Measurements from ENCODE around the gene SLC44A5.

SLC44A5 gene

DNA sequence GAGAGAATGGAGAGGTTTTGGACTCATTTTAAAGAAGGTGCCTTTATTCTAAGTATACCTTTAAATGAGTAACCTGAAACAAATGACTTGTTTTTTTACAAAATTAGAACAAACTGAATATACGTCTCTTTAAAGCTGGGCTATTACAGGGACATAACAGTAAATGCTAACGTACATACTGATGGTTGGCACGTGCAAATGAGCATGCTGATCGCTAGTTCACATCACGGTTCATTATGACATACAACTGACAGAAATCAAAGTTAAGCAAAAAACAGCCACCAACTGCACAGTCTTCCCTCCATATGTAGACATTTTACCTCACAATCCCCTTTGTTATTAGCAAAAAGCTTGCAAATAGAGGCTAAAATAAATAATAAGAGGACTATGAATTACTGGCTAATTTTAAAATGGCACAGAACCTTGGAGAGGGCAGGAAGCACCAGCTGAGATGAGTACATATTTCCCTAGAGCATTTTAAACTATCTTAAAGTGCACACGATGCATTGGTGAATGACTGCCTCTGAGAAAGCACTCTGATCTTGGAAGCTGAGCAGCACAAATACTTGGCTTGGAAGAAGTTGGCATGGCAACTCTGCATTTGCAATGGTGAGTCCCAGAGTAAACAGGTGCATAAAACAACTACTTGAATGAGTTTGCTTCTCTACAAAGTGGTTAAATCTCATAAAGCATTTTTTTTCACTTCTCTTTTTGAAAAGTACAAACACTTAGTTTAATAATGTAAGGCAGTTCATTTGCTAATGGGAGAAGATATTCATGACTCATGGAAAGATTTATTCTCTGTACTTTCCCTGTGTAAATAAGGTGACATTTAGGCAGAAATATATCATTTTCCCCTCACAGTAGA, 272.1 kb downstream of the SLC44A5 start:
- H3K4me1 ChIP-seq (ENCODE audit: control insufficient read depth in 1 of 2, insufficient read depth in 1 of 2, low read depth in 1 of 2, low read length in 1 of 2): no peaks in the 10 kb centered on the region
- TF ChIP-seq, protein P1, sequence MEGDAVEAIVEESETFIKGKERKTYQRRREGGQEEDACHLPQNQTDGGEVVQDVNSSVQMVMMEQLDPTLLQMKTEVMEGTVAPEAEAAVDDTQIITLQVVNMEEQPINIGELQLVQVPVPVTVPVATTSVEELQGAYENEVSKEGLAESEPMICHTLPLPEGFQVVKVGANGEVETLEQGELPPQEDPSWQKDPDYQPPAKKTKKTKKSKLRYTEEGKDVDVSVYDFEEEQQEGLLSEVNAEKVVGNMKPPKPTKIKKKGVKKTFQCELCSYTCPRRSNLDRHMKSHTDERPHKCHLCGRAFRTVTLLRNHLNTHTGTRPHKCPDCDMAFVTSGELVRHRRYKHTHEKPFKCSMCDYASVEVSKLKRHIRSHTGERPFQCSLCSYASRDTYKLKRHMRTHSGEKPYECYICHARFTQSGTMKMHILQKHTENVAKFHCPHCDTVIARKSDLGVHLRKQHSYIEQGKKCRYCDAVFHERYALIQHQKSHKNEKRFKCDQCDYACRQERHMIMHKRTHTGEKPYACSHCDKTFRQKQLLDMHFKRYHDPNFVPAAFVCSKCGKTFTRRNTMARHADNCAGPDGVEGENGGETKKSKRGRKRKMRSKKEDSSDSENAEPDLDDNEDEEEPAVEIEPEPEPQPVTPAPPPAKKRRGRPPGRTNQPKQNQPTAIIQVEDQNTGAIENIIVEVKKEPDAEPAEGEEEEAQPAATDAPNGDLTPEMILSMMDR (IDR thresholded peaks at IDR 0.05): no peak
- H3K27ac ChIP-seq: no peak overlapping the region
- H3K9me3 ChIP-seq: no peaks in the 10 kb centered on the region
- no peaks in the 10 kb centered on the region for H3K36me3 ChIP-seq
- H3K4me3 ChIP-seq (ENCODE audit: low read depth in 1 of 2, low read length in 1 of 2): no peak overlapping the region
- H3K27me3 ChIP-seq: no peaks in the 10 kb centered on the region

DNA sequence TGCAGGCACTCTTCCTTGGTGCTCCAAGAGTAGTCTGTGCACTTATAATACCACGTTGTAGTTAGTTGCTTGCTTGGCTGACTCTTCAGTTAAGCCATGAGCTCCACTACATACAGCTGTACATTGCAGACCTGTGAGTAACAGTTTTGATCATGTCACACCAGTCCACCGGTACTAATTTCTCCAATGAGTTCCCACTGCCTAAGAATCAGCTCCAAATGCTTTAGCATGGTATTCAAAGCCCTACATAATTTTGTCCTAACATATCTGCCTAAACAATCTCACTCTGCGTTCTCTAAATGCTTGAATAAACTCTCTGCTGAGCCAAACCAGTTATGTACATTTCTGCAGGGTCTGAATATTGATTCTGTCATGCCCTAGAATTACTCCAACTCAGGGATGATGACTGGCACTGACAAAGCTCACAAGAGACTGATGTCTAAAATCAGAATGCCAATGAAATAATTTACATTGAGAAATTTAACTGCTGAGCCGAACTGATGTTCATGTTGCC, 276.0 kb downstream of the SLC44A5 start:
- no peaks in the 10 kb centered on the region for H3K9me3 ChIP-seq
- no peak overlapping the region for H3K27ac ChIP-seq
- no peaks in the 10 kb centered on the region for H3K4me1 ChIP-seq (ENCODE audit: control insufficient read depth in 1 of 2, insufficient read depth in 1 of 2, low read depth in 1 of 2, low read length in 1 of 2)
- TF ChIP-seq, protein P1 (IDR thresholded peaks at IDR 0.05): no peak
- H3K36me3 ChIP-seq: no peaks in the 10 kb centered on the region
- H3K27me3 ChIP-seq: no peaks in the 10 kb centered on the region
- no peak overlapping the region for H3K4me3 ChIP-seq (ENCODE audit: low read depth in 1 of 2, low read length in 1 of 2)

DNA sequence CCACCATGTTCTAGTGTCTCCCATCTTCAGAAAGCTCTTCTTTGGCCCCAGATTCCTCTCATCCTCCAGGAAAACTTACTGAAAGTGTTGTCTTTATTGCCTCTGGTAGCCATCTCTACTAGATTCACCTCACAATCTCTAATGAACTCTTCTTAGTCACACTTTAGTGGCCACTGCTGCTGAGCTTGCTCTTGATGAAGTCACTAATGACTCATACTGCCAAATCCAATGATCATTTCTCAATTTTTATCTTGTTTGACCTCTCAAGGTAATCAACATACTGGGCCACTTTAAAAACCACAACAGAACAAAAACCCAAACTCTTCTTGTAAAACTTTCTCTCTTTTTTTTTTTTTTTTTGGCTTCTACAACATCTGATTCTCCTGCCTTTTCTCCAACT, 280.3 kb downstream of the SLC44A5 start:
- H3K4me3 ChIP-seq (ENCODE audit: low read depth in 1 of 2, low read length in 1 of 2): no peak overlapping the region
- H3K36me3 ChIP-seq: no peaks in the 10 kb centered on the region
- no peaks in the 10 kb centered on the region for H3K27me3 ChIP-seq
- no peaks in the 10 kb centered on the region for H3K9me3 ChIP-seq
- TF ChIP-seq, protein P1 (IDR thresholded peaks at IDR 0.05): no peak
- H3K4me1 ChIP-seq (ENCODE audit: control insufficient read depth in 1 of 2, insufficient read depth in 1 of 2, low read depth in 1 of 2, low read length in 1 of 2): no peaks in the 10 kb centered on the region
- H3K27ac ChIP-seq: no peak overlapping the region

DNA sequence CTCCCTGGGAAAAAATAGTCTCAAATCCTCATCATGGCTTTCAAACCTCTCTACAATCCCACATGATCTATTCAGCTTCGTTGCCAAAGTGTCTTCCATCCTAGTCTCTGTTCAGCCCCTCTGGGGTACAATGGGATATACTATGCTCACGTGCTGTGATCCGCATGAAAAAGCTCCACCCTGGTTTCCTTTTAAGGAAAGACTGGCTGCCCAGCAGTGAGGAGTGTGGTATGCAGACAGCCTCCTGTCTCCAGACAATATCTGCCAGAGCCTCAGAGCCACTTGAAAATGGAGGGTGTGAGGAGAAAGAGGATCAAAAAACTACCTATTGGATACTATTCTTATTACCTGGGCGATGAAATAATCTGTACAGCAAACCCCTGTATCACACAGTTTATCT, 282.2 kb downstream of the SLC44A5 start:
- H3K36me3 ChIP-seq: no peaks in the 10 kb centered on the region
- TF ChIP-seq, protein P1 (IDR thresholded peaks at IDR 0.05): no peak
- H3K4me1 ChIP-seq (ENCODE audit: control insufficient read depth in 1 of 2, insufficient read depth in 1 of 2, low read depth in 1 of 2, low read length in 1 of 2): no peaks in the 10 kb centered on the region
- no peak overlapping the region for H3K27ac ChIP-seq
- H3K27me3 ChIP-seq: no peaks in the 10 kb centered on the region
- no peak overlapping the region for H3K4me3 ChIP-seq (ENCODE audit: low read depth in 1 of 2, low read length in 1 of 2)
- no peaks in the 10 kb centered on the region for H3K9me3 ChIP-seq

DNA sequence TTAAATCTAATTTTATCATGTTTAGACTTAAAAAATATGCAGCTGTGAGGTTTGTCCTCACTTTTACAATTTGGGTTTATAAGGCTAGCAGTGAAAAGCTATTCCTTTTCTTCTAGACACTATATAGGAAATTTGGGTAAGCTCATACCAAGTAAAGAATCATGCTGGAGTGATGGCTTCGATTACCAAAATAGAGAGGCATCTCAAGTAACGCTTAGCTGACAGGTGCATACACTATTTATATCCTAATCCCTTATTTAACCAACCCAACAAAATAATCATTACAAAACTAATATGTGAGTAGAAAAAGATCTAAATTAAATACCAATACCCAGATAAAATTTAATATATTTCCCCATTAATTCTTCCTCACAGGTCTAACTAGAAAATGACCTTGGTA, 283.5 kb downstream of the SLC44A5 start:
- no peak overlapping the region for H3K27ac ChIP-seq
- no peak overlapping the region for H3K4me3 ChIP-seq (ENCODE audit: low read depth in 1 of 2, low read length in 1 of 2)
- no peaks in the 10 kb centered on the region for H3K9me3 ChIP-seq
- H3K27me3 ChIP-seq: no peaks in the 10 kb centered on the region
- TF ChIP-seq, protein P1 (IDR thresholded peaks at IDR 0.05): no peak
- H3K36me3 ChIP-seq: no peaks in the 10 kb centered on the region
- H3K4me1 ChIP-seq (ENCODE audit: control insufficient read depth in 1 of 2, insufficient read depth in 1 of 2, low read depth in 1 of 2, low read length in 1 of 2): no peaks in the 10 kb centered on the region

Measured in neutrophil (primary cell).